Kidney (tissue), 14 donors: Measurements from ENCODE around the gene TNS3. TPM values are rescaled to one million over a fixed set of nuclear protein-coding genes. Genes with fewer than 3 reads are reported as not detected.

Experiments
- DNase-seq, 5 donors: peaks; one replicate each; pipeline ENCODE4 v3.0.0-alpha.2; 2013 to 2020
- FAIRE-seq: peaks from 2 replicates; lab custom pipeline; 2012; peaks lifted over from hg19 to GRCh38; lab: Jason Lieb, UNC
- H3K27ac ChIP-seq, 2 donors: one replicate each; pipeline ENCODE4 v1.7.0; 2013; ENCODE audit warnings: low read depth in 2 of 2, low read length in 2 of 2, inconsistent platforms in 1 of 2
- H3K27me3 ChIP-seq: one replicate; pipeline ENCODE4 v1.7.1; 2013; ENCODE audit warnings: low read length, inconsistent platforms; ENCODE audit not compliant: control insufficient read depth, insufficient read depth
- H3K36me3 ChIP-seq, 3 donors: one replicate each; pipeline versions ENCODE4 v1.7.0 to v1.7.1; 2013; ENCODE audit warnings: low read length in 3 of 3, control low read depth in 1 of 3, inconsistent platforms in 1 of 3; ENCODE audit not compliant: insufficient read depth in 3 of 3, control insufficient read depth in 2 of 3
- H3K4me1 ChIP-seq, 3 donors: one replicate each; pipeline versions ENCODE4 v1.7.0 to v1.7.1; 2013; ENCODE audit warnings: low read length in 3 of 3, inconsistent platforms in 1 of 3, low read depth in 1 of 3; ENCODE audit not compliant: control insufficient read depth in 2 of 3, insufficient read depth in 2 of 3
- H3K4me3 ChIP-seq, 3 donors: one replicate each; pipeline versions ENCODE4 v1.7.0 to v1.8.1; 2013; ENCODE audit warnings: low read length in 3 of 3, control low read depth in 1 of 3, inconsistent platforms in 1 of 3
- H3K9ac ChIP-seq, 3 donors: one replicate each; pipeline versions ENCODE4 v1.7.0 to v1.7.1; 2013; ENCODE audit warnings: low read length in 3 of 3, control low read depth in 1 of 3, inconsistent platforms in 1 of 3
- H3K9me3 ChIP-seq, 3 donors: one replicate each; pipeline versions ENCODE4 v1.7.0 to v1.7.1; 2013; ENCODE audit warnings: low read length in 3 of 3, control low read depth in 1 of 3, inconsistent platforms in 1 of 3; ENCODE audit not compliant: control insufficient read depth in 2 of 3, insufficient read depth in 1 of 3
- CTCF ChIP-seq: IDR thresholded peaks from 3 replicates; pipeline ENCODE4 v1.5.1; 2012; ENCODE audit warnings: mild to moderate bottlenecking, moderate library complexity, borderline replicate concordance; ENCODE audit not compliant: insufficient read depth; ENCODE audit errors: extremely low read depth
- intact Hi-C: fragments of 100-400 bp; cut with DNase I; formaldehyde crosslinking; loops from one replicate; pipeline ENCODE4 v1.11.1; 2022
- polyA plus RNA-seq: library from polyadenylated mRNA; stranded (reverse); fragments of 350-450 nt; fragmentation: Illumina TruSeq; extraction: RNeasy Lipid Tissue Mini Kit (QIAGEN cat#74804); gene quantifications from one replicate; pipeline ENCODE4 v1.2.3, GENCODE V29; 2014; ENCODE audit warnings: low read depth, low replicate concordance; ENCODE audit not compliant: insufficient read depth
- total RNA-seq: library from RNA; stranded (reverse); fragmentation: NEBNext Ultra II Directional; extraction: Animal tissue kit (Norgen Biotek cat#: 25700); gene quantifications from one replicate; pipeline ENCODE4 v1.2.1, GENCODE V29; 2021
- donor health status: control.
- donor health status: control.
- donor health status: control.
- donor health status: control.
- donor health status: control.
- donor health status: DM: yes; HTN: yes; CAD: no.
- donor health status: Normal renal cell carcinoma (clear cell type).

The TNS3 gene
- total and polyA plus RNA-seq, 2 donors from 2014 or later, result 38.4 to 198 TPM

GRCh38 chr7:47344171-47344955 is 237.5 kb downstream of the TNS3 start:
- intact Hi-C loops, result no loop called here
- peaks cover 0 to 10% (median 0%) of the 10 kb centered on the region in 3 donors for H3K4me1 ChIP-seq
- H3K36me3 ChIP-seq, result peaks cover 3 to 39% (median 28%) of the 10 kb centered on the region in 3 donors
- TF ChIP-seq CTCF, result no peak
- H3K9me3 ChIP-seq, result no peaks in the 10 kb centered on the region
- no peak overlapping the region for H3K9ac ChIP-seq
- no peak for FAIRE-seq
- H3K4me3 ChIP-seq, result no peak overlapping the region
- no peaks in the 10 kb centered on the region for H3K27me3 ChIP-seq
- no peak overlapping the region for H3K27ac ChIP-seq
- DNase-seq, result no peak

GRCh38 chr7:47343061-47343455 is 238.9 kb downstream of the TNS3 start:
- no peaks in the 10 kb centered on the region for H3K27me3 ChIP-seq
- H3K4me1 ChIP-seq, result peaks cover 0 to 10% (median 0%) of the 10 kb centered on the region in 3 donors
- H3K36me3 ChIP-seq, result peaks cover 4 to 39% (median 24%) of the 10 kb centered on the region in 3 donors
- peak overlapping the region in 1 of 2 donors; percentile 5 for H3K27ac ChIP-seq
- H3K9ac ChIP-seq, result no peak overlapping the region
- no peaks in the 10 kb centered on the region for H3K9me3 ChIP-seq
- no peak for TF ChIP-seq CTCF
- intact Hi-C loops, result no loop called here
- DNase-seq (peak in 1 of 5 donors; percentile 20), FAIRE-seq (no peak)
- no peak overlapping the region for H3K4me3 ChIP-seq

GRCh38 chr7:47342296-47343060 is 239.4 kb downstream of the TNS3 start:
- peaks cover 0 to 10% (median 0%) of the 10 kb centered on the region in 3 donors for H3K4me1 ChIP-seq
- no peak overlapping the region for H3K9ac ChIP-seq
- H3K36me3 ChIP-seq, result peaks cover 4 to 43% (median 21%) of the 10 kb centered on the region in 3 donors
- H3K9me3 ChIP-seq, result no peaks in the 10 kb centered on the region
- H3K27me3 ChIP-seq, result no peaks in the 10 kb centered on the region
- H3K4me3 ChIP-seq, result no peak overlapping the region
- peak in 1 of 5 donors; percentile 10 for DNase-seq
- TF ChIP-seq CTCF, result no peak
- no peak for FAIRE-seq
- H3K27ac ChIP-seq, result peak overlapping the region in 1 of 2 donors; percentile 5
- intact Hi-C loops, result no loop called here
